NCI-H1105 treated with DMSO at 0.1 percent for 48 hours (cell line): ENCODE results near the gene ALPP.
A peak's percentile ranks its signal among the peaks of the same experiment; 100 is the strongest.
"Not testable (repeated sequence)": the region's sequence is repeated elsewhere in the genome, so short reads cannot be mapped to it uniquely, and the experiment has no call there.

Experiments used
- DNase-seq: peaks from one replicate; lab custom pipeline; 2025; lab: John Stamatoyannopoulos, UW

ALPP gene

GRCh38 chr2:232406556-232407310, 28.2 kb downstream of the ALPP start, which contains the start of gene ALPG:
Gene ALPG (plus strand): TSS chr2:232406844. CDS start chr2:232406895, 51 bp downstream.
- no peak for DNase-seq

- DNase-seq, result not testable (repeated sequence)
Measured at GRCh38 chr2:232407428-232408150, 29.0 kb downstream of the ALPP start.

- DNase-seq, result not testable (repeated sequence)
Measured at GRCh38 chr2:232408269-232408668, 29.7 kb downstream of the ALPP start.

GRCh38 chr2:232409617-232410016, 31.1 kb downstream of the ALPP start:
- DNase-seq, result not testable (repeated sequence)

- no peak for DNase-seq
Measured at GRCh38 chr2:232410238-232410900, 31.8 kb downstream of the ALPP start.

DNA sequence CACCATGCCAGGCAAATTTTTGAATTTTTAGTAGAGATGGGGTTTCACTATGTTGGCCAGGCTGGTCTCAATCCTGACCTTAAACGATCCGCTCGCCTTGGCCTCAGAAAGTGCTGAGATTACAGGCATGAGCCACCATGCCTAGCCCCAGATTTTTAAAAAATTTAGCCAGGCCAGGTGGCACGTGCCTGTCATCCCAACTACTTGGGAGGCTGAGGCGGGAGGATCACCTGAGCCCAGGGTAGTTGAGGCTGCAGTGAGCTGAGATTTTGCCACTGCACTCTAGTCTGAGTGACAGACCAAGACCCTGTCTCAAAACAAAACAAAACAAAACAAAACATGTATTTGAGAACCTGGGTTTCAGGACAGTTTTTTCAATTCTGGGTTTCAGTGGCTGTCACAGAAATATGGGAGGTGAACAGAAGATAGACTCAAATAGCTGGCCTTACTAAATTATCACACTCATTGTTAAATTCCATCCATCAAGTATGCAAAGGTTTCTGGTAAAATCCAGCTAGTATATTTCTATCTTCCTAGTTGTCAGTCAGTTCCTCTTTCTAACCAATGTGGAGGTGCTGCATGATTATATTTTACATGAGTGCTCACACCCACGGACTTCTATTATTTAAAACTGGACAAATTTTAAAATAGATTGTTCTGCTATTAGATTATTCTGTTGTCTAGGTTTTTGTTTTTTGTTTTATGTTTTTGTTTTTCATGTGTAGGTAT, 33.5 kb downstream of the ALPP start:
- DNase-seq, result no peak

DNA sequence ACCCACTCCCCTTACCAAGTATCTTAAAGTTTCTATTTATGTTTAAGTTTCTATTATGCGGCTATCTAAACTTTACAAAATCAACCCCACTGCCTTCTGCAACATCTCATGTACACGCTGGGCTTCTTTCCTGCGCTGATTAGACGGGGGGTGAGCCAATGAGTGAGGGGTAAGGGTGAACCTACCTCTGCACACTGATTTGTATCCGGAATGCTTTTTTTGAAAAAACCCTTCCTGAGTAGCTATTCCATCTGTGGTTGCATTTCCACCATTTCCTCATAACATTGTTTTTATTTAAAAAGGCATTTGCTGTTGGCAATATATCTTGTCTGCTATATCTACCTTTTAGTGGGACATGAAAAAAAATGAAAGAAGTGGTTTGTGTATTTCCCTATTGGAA, 34.4 kb downstream of the ALPP start:
- no peak for DNase-seq

DNA sequence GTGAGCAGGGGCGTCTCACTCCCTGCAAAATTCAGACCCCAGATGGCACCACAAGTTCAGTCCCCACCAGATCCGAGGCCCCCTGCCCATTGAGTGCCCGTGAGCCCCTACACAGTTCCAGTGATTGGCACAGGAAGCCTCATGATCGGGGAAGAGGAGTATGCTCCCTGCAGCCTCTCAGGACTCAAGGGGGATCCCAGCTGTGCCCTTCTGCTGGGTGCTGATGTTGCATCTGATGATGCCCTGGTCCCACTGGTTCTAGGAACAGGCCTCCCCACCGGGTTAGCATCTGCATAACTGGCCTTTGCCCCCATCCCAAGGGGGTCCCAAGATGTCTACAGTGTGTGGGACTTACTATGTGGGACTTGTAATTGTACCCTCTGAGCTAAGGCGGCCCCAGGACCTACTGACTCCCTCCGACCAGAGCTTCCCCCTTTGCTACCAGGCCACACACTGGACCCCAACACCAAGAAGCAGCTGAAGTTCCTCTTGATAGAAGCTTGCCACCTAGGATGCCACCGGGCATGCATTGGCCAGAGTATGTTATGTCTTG, 36.7 kb downstream of the ALPP start:
- DNase-seq, result no peak

- DNase-seq, result no peak
Measured at GRCh38 chr2:232415736-232416520, 37.4 kb downstream of the ALPP start.

- DNase-seq, result no peak
Measured at GRCh38 chr2:232416521-232417470, 38.2 kb downstream of the ALPP start.

DNA sequence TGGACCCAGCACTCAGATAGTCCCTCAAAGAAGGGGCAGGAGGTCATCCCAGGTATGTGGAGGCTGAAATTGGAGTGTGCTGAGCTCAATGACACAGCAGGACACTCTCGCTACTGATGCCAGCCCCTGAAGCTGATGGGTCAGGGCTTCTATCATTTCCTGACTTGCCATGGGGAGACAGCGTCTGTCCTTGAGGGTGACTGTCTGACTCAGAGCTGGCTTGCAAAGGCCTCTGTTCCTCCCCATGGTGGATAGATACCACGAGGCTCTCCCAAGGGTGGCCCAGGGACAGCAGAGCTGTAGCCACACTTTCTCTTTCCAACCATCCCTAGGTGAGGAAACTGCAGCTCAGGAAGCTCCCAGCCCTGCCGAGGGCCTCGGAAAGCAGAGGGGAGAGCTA, 38.9 kb downstream of the ALPP start:
- no peak for DNase-seq

GRCh38 chr2:232418056-232418455, 39.5 kb downstream of the ALPP start:
- DNase-seq, result no peak

DNA sequence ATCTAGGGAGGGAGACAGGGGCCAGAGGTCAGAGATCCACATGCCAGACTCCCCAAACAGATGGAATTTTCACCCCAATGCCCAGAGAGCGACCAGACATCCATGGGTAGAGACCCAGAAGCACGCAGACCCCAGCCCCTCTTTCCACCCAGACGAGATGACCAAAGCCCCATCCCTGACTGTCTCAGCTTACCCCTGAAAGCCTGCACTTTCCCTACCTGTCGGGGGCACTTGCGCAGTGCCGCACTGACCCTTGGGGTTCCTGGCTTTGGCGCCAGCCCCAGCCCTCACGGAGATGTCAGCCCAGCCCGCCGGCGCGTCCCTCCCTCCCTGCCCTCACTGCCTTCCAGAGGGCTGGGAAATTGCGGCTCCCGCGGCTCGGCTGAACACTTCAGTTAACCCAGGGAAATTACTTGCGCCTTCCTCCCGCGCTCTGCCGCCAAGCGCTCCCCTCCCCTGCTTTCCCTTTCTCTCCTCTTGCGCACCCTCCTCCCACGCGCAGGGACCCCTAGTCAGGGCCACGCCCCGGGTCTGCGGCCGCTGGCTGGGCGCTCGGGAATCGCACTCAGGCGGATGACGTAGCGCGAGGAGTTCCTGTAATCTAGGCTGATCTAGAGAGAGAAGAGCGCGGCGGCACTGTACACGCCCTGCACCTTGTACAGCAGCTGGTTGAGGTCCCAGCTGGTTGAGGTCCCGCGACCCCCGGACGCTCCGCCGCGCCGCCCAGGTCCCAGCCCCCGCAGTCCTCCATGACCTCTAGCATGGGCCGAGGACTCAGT, 40.1 kb downstream of the ALPP start:
- peak; percentile 73 for DNase-seq

DNA sequence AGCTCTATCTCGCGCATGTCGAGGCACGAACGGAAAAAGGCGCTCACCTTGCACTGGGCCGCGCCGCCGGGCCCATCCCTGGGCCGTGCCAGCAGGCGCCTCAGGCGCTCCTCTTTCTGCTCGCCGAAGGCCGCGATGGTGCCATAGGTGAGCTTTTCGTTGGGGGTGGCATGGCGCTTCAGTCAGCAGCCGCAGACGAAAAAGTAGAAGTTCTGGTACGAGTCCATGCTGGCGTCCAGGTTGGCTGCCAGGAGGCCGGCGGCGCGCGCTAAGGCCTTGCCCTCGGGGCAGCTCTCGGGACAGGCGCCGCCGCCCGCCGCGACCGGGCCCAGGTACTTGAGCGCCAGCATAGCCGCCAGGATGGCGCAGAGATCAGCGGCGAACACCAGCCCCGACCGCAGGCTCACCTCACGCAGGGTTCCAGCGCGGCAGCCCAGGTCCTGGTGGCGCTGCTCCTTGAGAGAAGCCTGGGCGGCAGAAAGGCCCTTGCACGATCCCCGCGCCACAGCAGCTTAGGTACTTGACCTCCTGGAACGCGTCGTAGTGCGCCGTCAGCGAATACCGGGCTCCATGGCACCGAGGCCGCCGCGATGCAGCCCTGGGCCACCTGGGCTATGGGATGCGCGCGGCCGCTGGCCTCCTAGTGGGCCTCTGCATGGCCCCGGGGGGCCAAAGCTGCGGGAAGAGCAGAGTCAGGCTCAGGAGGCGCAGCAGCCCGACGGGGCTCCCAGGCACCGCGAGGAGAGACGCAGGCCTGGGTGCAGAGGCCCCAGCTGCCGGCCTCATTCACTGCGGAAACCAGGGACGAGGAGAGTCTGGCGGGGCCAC, 40.9 kb downstream of the ALPP start:
- peak; percentile 57 for DNase-seq

DNA sequence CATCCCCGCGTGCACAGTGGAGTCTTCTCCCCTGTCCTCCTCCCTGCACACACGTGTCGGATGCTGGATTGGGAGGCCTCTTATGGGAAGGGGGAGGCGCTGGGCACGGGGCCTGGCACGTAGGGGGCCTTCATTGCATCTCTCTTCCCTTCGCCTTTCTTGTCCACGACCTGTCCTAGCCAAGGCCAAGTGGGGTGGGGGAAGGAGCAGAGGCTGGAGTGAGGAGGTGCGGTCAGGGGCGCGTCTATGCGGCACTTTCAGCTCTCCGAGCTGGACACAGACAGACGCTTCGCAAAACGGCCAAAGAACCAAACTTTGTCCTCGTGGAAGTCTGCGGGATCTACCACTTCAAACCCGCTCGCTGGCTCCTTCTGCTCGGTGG, 41.5 kb downstream of the ALPP start:
- DNase-seq, result no peak

DNA sequence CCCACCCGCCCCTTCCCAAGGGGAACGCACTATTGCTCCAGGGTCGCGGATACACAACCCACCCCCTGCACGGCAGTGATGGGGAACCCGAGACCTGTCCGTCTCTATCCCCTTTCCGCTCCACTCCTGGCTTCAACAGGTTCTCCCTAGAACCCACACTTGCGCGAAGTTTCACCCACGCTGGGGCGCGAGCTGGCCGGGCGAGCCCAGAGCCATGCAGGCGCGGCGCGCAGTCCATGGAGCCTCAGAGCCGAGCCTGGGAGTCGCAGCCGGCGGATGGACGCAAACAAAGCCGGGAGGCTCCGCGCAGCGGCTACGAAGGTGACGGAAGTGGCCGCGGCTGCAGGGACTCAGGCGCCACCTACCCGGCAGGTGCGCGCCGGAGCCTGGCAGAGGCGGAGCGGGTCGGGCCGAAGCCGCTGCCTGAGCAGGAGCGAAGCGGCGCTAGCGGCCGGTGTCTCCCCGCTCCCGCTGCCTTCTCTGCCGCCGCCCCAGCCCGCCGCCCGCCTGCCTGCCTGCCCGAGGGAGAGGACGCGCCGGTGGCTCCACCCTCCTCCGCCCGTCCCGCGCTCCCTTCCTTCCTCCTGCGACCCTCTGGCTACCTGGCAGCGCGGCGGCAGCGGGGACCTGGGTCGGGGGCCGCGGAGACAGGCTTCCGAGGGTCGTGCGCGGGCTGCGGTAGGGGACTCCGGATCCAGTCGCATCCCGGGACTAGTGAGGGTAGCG, 42.1 kb downstream of the ALPP start:
- DNase-seq, result peak; percentile 69

- no peak for DNase-seq
Measured at GRCh38 chr2:232421189-232421785, 42.7 kb downstream of the ALPP start.
